ENCODE results near the gene DGKD. TPM values are rescaled to one million over a fixed set of nuclear protein-coding genes. Genes with fewer than 3 reads are reported as not detected.

Gene DGKD
- total RNA-seq, 1 experiment from 2014 or later, result 105 TPM

GRCh38 chr2:233466991-233467603 is 112.8 kb downstream of the DGKD start:
- 0 out of 2 replicates have a peak, but pooled peaks cover 2% of the 10 kb centered on the region for H3K36me3 ChIP-seq (ENCODE audit: control insufficient read depth, insufficient read depth, low read length)
- no peak for DNase-seq
- H3K27me3 ChIP-seq (replicated peaks; ENCODE audit: control insufficient read depth, insufficient read depth, low read length), result no peaks in the 10 kb centered on the region
- Mint-ChIP-seq H3K4me1 (ENCODE audit: low read depth, unreplicated experiment) (no peaks in the 10 kb centered on the region), H3K9me3 (ENCODE audit: unreplicated experiment) (no peaks in the 10 kb centered on the region), H3K27ac (ENCODE audit: unreplicated experiment) (no peak overlapping the region), H3K4me3 (ENCODE audit: unreplicated experiment) (no peak overlapping the region), H3K36me3 (ENCODE audit: insufficient read depth, unreplicated experiment) (peaks cover 78% of the 10 kb centered on the region), H3K27me3 (ENCODE audit: insufficient read depth, unreplicated experiment) (no peaks in the 10 kb centered on the region)
- TF ChIP-seq CTCF (IDR thresholded peaks at IDR 0.05; ENCODE audit: insufficient read depth in 1 of 2, low read depth in 1 of 2, low read length in 1 of 2, severe bottlenecking in 1 of 2, unreplicated experiment in 1 of 2), result no peak
- CTCF ChIA-PET, result no interaction called here
- no peaks in the 10 kb centered on the region for H3K9me3 ChIP-seq
- intact Hi-C loops (cut with micrococcal nuclease; ENCODE audit: unreplicated experiment), result no loop called here
- no peak overlapping the region for H3K4me3 ChIP-seq (ENCODE audit: low read depth, low read length)
- POLR2A ChIA-PET, result no interaction called here
- H3K4me1 ChIP-seq, result no peaks in the 10 kb centered on the region
- BruUV-seq (replicated peaks), result no TSS peak

DNA sequence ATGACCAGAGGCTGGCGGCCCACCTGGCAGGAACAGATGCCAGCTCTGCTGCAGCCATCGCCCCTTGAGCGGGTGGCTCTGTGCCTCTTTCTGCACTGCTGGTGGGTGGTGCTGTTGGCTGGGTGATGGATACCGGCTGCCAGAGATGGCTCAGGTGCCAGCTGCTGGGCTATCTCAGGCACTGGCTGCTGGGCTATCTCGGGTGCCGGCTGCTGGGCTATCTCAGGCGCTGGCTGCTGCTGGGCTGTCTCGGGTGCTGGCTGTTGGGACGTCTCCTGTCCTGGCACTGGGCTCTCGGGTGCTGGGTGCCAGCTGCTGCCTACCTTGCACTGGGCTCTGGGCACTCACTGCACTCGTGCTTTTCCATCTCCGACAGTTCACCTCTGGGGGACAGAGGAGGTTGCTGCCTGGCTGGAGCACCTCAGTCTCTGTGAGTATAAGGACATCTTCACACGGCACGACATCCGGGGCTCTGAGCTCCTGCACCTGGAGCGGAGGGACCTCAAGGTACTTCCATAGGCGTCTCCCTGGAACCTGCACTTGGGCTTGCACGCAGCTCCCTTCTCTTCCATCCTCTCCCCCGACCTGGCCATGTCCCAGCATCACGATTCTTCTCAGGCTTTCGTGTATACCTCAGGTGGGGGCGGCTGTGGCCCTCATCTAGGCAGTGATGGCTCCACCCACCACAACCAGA is 113.9 kb downstream of the DGKD start:
- no peaks in the 10 kb centered on the region for H3K27me3 ChIP-seq (replicated peaks; ENCODE audit: control insufficient read depth, insufficient read depth, low read length)
- TF ChIP-seq CTCF (IDR thresholded peaks at IDR 0.05; ENCODE audit: insufficient read depth in 1 of 2, low read depth in 1 of 2, low read length in 1 of 2, severe bottlenecking in 1 of 2, unreplicated experiment in 1 of 2), result no peak
- DNase-seq, result no peak
- no peaks in the 10 kb centered on the region for H3K4me1 ChIP-seq
- no peak overlapping the region for H3K27ac Mint-ChIP-seq (ENCODE audit: unreplicated experiment)
- no peaks in the 10 kb centered on the region for H3K9me3 ChIP-seq
- H3K4me3 ChIP-seq (ENCODE audit: low read depth, low read length), result no peak overlapping the region
- ChIA-PET CTCF (no interaction called here), POLR2A (no interaction called here)
- no TSS peak for BruUV-seq (replicated peaks)
- no peaks in the 10 kb centered on the region for H3K9me3 Mint-ChIP-seq (ENCODE audit: unreplicated experiment)
- intact Hi-C loops (cut with micrococcal nuclease; ENCODE audit: unreplicated experiment), result no loop called here
- no peaks in the 10 kb centered on the region for H3K36me3 ChIP-seq (ENCODE audit: control insufficient read depth, insufficient read depth, low read length)
- H3K4me3 Mint-ChIP-seq (ENCODE audit: unreplicated experiment), result no peak overlapping the region
- no peaks in the 10 kb centered on the region for H3K4me1 Mint-ChIP-seq (ENCODE audit: low read depth, unreplicated experiment)
- peaks cover 85% of the 10 kb centered on the region for H3K36me3 Mint-ChIP-seq (ENCODE audit: insufficient read depth, unreplicated experiment)
- no peaks in the 10 kb centered on the region for H3K27me3 Mint-ChIP-seq (ENCODE audit: insufficient read depth, unreplicated experiment)

- no peak overlapping the region for H3K4me3 Mint-ChIP-seq (ENCODE audit: unreplicated experiment)
- H3K4me1 Mint-ChIP-seq (ENCODE audit: low read depth, unreplicated experiment), result no peaks in the 10 kb centered on the region
- H3K27me3 Mint-ChIP-seq (ENCODE audit: insufficient read depth, unreplicated experiment), result no peaks in the 10 kb centered on the region
- Histone ChIP-seq H3K4me3 (ENCODE audit: low read depth, low read length) (no peak overlapping the region), H3K9me3 (no peaks in the 10 kb centered on the region), H3K27me3 (replicated peaks; ENCODE audit: control insufficient read depth, insufficient read depth, low read length) (no peaks in the 10 kb centered on the region), H3K4me1 (no peaks in the 10 kb centered on the region), H3K36me3 (ENCODE audit: control insufficient read depth, insufficient read depth, low read length) (no peaks in the 10 kb centered on the region)
- TF ChIP-seq CTCF (IDR thresholded peaks at IDR 0.05; ENCODE audit: insufficient read depth in 1 of 2, low read depth in 1 of 2, low read length in 1 of 2, severe bottlenecking in 1 of 2, unreplicated experiment in 1 of 2), result no peak
- H3K36me3 Mint-ChIP-seq (ENCODE audit: insufficient read depth, unreplicated experiment), result peaks cover 86% of the 10 kb centered on the region
- CTCF ChIA-PET, result no interaction called here
- DNase-seq, result no peak
- intact Hi-C loops (cut with micrococcal nuclease; ENCODE audit: unreplicated experiment), result no loop called here
- H3K27ac Mint-ChIP-seq (ENCODE audit: unreplicated experiment), result no peak overlapping the region
- no peaks in the 10 kb centered on the region for H3K9me3 Mint-ChIP-seq (ENCODE audit: unreplicated experiment)
- POLR2A ChIA-PET, result no interaction called here
- BruUV-seq (replicated peaks), result no TSS peak
Measured at GRCh38 chr2:233468741-233469110, 114.4 kb downstream of the DGKD start.

All from Caco-2 (cell line).